Adrenal gland (tissue), 5 donors: ENCODE measurements around the gene C10orf53.

ENCODE experiments used
- POLR2A ChIP-seq, 2 donors: fragments of 450-650 bp; IDR thresholded peaks; one replicate each; pipeline ENCODE4 v1.6.1; 2017; ENCODE audit warnings: antibody characterized with exemption in 2 of 2, mild to moderate bottlenecking in 2 of 2, moderate library complexity in 1 of 2
- TF ChIP-seq, protein P1 (sequence below), 6 experiments: fragments of 450-650 bp in 4 of 6; fragments of 200-600 bp in 2 of 6; sonication (generic) in 1 of 6; IDR thresholded peaks; 1 replicate in 5 of 6; 2 replicates in 1 of 6; pipeline versions ENCODE4 v1.5.1 to v1.8.0; 2016 to 2021; ENCODE audit warnings: antibody characterized with exemption in 6 of 6, mild to moderate bottlenecking in 2 of 6, moderate library complexity in 1 of 6
- donor health status: DM: no; HTN: no; CAD: no.

DNA sequence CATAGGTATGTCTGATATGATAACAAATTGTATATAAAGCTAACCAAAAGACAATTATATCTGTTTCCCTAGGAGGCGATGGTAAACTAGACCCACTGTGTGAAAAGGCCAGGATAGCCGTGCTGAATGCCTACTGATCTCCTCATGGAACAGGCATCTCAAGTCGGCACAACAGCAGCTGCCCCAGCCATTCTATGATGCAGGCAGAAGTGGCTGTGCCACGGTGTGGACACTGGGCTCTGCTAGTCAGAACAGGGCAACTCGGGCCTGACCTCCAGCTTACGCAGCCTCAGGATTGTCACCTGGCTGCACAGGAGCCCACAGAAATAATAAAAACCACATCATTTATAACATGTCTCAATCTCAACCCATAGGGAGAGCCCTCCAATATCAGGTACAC lies 15.0 kb downstream of the C10orf53 start:
- no peak for TF ChIP-seq POLR2A (IDR thresholded peaks at IDR 0.05)
- TF ChIP-seq, protein P1, sequence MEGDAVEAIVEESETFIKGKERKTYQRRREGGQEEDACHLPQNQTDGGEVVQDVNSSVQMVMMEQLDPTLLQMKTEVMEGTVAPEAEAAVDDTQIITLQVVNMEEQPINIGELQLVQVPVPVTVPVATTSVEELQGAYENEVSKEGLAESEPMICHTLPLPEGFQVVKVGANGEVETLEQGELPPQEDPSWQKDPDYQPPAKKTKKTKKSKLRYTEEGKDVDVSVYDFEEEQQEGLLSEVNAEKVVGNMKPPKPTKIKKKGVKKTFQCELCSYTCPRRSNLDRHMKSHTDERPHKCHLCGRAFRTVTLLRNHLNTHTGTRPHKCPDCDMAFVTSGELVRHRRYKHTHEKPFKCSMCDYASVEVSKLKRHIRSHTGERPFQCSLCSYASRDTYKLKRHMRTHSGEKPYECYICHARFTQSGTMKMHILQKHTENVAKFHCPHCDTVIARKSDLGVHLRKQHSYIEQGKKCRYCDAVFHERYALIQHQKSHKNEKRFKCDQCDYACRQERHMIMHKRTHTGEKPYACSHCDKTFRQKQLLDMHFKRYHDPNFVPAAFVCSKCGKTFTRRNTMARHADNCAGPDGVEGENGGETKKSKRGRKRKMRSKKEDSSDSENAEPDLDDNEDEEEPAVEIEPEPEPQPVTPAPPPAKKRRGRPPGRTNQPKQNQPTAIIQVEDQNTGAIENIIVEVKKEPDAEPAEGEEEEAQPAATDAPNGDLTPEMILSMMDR (IDR thresholded peaks at IDR 0.05) = no peak
